ENCODE measurements around the gene MB. TPM values are rescaled to one million over a fixed set of nuclear protein-coding genes. Genes with fewer than 3 reads are reported as not detected.
"Not testable (repeated sequence)": the region's sequence is repeated elsewhere in the genome, so short reads cannot be mapped to it uniquely, and the experiment has no call there.

The MB gene
- total RNA-seq, 1 donor from 2014 or later, result not detected

DNA sequence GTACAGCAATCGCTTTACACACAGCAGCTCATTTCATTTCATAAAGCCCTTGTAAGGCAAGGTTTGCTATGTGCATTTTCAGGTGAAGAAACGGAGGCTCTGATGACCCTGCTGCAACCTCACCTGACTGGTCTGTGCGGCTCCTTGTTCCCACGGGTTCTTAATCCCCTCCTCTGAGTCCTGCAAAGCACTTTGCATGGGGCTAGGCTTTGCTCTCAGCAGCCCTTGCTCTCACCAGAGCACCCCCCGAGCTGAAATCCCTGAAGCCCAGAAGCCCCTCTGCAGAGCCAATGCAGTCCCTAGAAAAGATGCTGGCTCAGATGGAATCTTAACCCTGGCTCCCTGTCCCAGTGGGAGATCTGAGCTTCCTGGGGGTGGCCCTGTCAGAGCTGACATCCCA lies 20.1 kb upstream of the MB start:
- DNase-seq, result no peak

DNA sequence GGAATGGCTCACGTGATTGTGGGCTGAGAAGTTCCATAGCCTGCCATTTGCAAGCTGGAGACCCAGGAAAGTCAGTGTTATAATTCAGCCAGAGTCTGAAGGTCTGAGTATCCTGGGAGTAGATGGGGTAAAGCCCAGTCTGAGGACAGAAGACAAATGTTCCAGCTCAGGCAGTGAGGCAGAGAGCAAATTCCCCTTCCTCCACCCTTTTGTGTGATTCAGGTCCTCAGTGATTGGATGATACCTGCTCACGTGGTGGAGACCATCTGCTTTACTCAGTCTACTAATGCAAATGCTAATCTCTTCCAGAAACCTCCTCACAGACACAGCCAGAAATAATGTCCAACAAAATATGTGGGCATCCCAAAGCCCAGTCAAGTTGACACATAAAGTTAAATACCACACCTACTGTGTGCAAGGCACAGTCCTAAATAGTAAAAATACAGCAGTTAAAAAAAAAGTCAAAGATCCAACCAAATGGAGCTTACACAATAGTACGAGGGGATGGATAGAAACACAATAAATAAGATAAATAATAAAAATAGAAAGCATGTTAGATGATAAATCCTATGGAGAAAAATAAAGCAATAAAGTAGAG lies 17.9 kb upstream of the MB start:
- DNase-seq, result no peak

GRCh38 chr22:35634015-35634414 lies 16.9 kb upstream of the MB start:
- no peak for DNase-seq

DNA sequence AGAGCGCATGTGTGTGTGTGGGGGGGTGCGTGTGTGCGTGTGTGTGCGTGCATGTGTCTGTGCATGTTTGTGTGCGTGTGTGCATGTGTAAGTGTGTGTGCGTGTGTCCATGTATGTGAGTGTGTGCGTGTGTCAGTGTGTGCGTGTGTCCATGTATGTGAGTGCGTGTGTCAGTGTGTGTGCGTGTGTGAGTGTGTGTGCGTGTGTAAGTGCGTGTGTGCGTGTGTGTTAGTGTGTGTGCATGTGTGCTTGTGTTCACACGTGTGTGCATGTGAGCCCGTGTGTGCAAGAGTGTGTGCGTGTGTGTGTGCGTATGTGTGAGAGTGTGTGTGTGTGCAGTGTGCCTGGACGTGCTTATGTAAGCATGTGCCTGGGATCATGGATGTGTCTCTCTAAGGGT lies 16.4 kb upstream of the MB start:
- DNase-seq, result no peak

- DNase-seq, result no peak
Observed at GRCh38 chr22:35632935-35633334, 15.8 kb upstream of the MB start.

GRCh38 chr22:35631597-35631996 lies 14.5 kb upstream of the MB start:
- no peak for DNase-seq

DNA sequence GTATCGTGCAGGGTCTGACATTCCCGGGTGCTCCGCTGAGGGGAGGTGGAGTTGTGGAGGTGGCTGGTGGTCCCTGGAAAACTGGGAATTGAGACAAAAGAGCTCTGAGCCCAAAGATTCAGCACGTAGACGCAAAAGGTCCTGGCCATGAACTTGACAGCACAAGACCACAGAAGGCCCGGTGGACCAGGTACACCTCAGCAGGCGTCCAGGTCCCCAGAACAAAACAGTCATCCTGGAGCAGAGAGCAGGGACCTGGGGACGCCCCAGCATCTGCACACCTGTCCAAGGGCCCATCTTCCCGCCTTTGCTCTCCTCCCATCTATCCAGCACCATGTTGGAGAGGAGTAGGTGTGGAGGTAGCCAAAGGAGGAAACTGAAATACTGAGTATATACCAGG lies 13.8 kb upstream of the MB start:
- DNase-seq, result no peak

- DNase-seq, result no peak
Observed at GRCh38 chr22:35630387-35630793, 13.3 kb upstream of the MB start.

- no peak for DNase-seq
Observed at GRCh38 chr22:35629406-35630216, 12.5 kb upstream of the MB start.

- no peak for DNase-seq
Observed at GRCh38 chr22:35628732-35629131, 11.6 kb upstream of the MB start.

GRCh38 chr22:35627267-35628041 lies 10.3 kb upstream of the MB start:
- no peak for DNase-seq

DNA sequence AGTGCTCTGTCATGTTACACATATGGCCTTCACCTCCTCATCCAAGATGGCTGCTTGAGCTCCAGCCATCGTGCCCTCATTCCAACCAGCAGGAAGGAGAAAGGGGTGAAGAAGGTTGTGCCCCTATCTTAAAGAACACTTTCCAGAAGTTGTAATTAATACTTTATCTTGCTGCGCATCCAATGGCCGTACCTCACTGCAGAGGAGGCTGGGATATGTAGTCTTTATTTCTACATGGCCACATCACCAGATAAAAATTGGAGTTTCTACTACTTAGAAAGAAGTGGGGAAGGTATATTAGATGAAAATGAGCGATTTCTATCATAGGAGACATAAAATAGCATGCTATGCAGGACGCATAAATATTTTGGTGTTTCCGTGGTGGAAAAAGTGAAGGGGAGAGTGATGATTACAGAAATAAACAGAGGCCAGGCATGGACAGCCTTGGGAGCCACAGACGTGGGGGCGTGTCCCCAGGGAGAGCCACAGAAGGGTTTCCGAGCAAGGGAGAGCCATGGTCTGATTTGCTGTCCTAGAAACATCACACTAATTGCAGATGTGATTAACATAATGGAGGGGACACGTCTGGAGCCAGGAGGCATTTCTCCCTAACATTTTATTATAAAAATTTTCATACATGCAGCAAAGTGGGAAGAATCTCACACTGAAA lies 8.8 kb upstream of the MB start:
- no peak for DNase-seq

GRCh38 chr22:35624547-35624946 lies 7.4 kb upstream of the MB start:
- DNase-seq, result no peak

GRCh38 chr22:35623885-35624284 lies 6.8 kb upstream of the MB start:
- not testable (repeated sequence) for DNase-seq

DNA sequence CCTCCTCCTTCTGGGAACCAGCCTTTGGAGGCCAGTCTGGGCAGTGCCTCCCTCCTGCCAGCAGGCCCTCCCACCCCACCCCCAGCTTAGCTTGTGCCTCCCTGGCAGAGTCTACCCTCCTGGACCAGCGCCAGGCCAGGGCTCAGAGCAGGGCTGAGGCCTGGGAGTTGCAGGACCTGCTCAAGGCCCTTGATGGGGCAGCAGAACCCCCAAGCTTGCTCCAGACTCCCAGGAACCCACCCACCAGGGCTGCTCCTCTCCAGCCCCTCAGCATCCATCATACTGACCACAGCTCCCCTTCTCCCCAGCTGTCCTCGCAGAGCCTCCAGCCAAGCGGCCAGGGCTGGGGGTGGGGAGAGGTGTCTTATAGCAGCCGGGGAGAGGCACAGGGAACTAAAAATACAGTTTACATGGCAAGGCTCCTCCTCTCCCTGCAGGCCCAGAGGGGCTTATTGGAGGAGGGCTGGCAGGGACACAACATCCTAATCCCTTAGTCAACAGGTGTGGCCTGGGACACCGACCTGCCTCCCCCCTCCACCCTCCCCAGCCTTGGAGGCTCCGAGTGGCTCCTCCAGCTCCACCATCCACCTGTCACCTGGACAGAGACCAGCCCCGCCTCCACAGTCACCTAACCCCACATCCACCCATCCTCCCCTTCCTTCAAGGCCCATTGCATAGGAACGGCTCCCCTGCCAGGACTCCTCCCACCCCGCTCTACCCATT lies 5.2 kb upstream of the MB start:
- no peak for DNase-seq

DNA sequence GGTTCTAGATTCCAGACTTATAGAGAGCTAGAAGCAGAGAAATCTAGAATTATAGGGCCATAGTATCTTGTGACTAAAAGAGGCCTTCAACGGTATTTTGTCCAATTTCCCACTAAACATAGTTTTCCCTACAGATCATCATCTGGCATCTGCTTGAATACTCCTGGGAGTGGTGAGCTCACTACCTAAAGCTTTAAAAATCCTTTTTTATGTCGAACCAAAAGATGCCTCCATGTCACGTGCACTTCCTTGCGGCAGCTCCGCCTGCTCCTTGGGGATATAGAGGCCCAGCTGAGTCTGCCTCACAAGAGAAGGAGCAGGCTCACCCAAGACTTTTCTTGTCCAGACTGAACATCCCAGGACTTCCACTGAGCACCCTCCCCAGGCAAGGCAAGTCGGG lies 4.3 kb upstream of the MB start:
- DNase-seq, result no peak

DNA sequence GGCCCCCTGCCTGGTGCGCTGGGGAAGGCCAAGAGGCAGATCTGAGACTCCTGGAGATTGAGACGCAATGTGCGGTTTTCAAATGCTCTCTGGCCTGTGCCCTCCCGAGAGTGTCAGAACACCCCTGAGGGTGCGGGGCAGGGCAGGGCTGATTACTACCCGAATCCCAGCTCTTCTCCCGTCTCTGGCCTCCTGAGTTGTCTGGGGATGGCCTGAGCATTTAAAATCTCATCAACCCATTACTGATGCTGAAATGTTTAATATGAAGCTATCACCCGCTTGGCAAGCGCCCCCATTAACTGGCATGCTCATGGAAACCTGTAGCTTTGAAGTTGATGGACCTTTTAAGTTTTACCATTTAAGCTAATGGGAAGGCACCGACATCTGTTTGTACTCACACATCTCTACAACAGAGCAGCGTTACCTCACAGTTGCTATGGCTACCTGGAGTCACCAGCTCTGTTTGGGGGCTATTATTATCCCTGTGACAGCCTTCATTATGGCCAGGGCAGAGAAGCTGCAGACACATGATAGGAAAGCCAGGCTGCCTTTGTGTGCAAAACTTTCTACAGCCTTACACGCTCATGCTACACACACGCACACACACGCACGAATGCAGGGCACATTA lies 3.6 kb upstream of the MB start:
- no peak for DNase-seq

DNA sequence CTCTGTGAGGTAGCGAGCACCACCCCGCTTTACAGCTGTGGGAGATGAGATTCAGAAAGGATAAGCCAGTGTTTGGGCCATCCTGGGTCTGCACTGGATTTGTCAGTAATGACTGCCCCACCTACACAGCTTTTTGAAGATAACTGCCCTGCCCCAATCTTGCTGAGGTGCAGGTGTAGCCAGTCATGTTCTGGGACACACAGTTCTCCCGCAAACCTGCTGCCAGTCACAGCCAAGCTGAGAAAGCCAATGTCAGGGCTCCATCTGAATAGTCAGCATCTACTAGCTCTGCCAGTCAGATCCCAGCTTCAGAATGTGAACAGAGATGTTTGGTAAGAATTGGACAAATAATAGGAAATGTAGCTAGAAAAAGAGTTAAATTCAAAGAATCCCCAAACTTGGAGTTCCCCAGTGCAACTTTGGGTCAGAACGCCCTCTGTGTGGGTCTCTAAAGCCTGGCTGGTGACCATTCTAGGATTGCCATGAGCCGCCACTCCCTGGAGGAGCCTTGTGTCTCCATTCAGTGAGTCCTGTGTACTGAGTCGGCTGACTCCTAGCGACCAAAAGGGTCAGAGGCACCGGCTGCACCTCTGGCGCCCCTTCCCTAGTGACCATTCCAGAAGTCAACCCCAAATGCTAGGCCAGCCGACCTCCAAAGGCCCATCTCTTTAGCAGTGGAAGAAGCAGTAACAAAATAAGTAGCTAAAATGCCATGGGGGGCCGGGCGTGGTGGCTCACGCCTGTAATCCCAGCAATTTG lies 2.4 kb upstream of the MB start:
- DNase-seq, result no peak

DNA sequence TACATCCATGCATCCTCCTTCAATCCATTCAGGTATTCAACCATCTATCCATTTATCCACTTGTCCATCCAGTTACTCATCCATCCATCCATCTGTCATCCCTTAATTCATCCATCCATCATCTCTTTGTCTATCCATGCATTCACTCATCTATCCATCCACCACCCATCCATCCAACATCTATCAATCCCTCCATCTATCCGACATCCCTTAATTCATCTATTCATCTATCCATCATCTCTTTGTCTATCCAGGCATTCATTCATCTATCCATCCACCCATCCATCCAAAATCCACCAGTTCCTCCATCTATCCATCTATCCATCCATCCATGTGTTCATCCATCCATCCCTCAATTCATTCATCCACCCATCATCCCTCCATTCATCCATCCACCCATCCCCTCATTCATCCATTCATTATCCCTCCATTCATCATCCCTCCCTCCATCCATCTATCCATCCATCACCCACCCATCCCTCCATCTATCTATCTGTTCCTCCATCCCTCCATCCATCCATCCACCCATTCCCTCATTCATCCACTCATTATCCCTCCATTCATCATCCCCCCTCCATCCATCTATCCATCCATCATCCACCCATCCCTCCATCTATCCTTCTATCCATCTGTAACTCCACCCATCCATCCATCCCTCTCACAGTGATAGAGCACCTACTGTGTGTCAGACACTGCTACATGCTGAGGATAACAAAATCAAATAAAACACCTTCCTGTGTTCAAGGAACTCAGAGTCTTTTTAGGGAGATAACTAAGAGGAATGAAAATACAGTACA lies 1.5 kb upstream of the MB start:
- no peak for DNase-seq

DNA sequence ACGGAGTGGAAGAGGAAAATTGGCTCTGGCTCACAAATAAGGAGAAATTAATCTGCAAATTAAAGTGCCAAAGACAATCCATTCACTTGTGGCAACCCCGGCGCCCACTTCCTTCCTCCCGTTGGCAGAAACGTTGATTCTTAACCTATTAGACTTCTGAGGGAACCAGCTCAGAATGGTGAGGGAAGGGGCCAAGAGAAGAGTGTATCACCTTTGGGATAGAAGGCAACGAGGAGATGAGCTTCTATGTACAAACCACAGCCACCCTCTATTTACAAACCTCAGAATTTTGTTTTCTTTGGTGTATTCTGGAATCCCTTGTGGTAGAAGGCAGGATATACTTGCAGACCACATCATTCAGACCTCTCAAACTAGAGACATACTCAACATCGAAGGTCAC lies 1.1 kb downstream of the MB start:
- no peak for DNase-seq

Data from occipital lobe (tissue), 2 donors.